NK-92 treated with Interleukin-12 subunit alpha and Interleukin-12 subunit beta, amount 100 ng/mL, for 24 hours (cell line): ENCODE data around the gene ZBTB47.

Source experiments
- DNase-seq: peaks from one replicate; lab custom pipeline; 2025; lab: John Stamatoyannopoulos, UW

Gene ZBTB47

DNA sequence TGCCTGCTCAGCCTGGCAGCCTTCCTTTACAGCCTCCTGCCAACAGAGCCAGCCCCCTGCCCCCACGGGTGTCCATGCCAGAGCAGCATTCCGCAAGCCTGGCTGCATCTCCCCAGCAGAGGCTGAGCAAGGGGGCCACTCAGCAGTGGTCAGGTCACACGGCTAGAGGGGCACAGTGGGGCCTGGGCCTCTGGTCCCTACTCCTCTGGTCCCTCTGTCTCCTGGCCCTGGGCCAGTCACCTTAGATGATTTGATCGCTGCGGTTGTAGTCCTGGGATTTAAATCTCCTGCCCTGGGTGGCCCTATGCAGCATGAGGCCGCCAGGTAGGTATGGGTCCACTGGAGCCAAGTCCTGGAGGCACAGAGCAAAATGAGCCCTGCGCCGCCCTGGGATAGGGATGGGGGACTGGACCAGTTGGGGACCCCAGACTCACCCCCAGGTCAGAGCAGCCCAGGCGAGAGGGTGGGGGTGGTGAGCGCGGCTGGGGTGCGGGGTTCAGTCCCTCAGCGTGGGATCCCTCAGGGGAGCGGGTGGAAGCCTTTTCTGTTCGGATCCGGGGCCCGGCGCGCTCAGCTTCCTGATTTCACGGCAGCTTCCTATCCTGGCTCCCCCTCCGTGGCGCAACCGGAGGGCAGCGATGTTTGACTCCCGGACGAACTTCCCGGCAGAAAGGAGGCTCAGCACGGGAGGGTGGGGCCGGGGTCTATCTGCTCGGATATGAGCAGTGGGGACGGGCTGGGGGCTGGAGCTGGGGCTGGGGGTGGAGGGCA is at the start of gene ZBTB47:
Gene ZBTB47, plus strand, starts transcription at position 138 of the 771 bp plus-strand sequence. CDS start 4,659 bp downstream, outside the sequence.
- DNase-seq, result no peak

DNA sequence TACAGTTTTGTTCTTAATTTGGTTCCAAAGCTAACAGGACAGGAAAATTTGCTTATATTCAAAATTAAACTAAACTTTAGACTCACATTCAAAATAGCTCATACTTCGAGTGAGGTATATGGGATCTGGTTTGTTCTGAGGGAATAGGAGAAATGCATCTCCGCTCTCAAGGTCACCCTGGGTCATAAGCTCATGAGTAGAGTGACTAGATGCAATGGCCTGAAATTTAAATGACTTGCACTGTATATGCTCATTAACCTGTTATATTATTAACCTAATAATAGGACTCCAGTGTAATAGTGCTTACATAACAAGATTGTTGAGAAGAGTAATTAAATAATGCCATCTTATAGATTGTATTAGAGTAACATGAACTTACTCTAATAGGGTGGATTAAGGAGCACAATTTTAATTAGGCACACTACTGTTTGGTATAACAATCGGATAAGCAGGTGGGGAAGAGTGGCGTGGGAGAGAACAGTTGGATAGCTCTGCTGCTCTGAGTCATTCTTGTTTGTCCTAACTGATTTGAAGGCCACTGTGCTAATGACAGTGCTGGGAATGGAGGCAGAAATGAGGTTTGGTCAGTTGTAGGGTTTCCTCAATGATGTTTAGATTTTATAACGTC is 47.8 kb upstream of the ZBTB47 start:
- DNase-seq, result no peak

DNA sequence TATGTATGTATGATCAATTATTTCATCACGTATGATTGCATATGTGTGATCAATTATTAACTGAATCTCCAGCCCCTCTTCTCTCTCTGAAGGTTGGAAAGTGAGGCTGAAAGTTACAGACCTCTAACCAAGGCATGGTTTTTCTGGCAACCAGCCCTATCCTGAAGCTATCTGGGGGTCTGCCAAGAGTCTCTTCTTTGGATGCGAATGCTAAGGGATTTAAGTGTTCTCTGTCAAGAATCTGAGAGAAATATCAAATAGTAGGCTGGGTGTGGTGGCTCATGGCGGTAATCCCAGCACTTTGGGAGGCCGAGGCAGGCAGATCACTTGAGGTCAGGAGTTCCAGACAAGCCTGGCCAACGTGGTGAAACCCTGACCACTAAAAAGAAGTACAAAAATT is 44.9 kb upstream of the ZBTB47 start:
- DNase-seq, result no peak

DNA sequence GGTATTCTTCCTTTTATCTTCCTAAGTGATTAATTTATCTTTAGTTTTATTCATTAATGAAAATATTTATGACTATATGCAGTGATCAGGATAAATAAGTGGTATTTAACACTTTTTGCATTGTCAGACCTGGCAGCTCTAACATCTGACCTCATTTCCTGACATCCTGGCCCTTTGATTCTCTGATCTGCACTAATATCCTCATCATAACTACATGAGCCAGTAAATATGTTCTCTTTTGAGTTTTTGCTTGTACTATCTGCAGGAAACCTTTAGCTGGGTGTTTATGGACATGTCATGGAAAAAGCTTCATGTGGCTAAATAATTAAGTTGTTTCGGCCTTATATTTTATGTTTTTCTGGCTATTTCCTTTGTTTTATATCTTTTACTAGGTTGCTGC is 42.5 kb upstream of the ZBTB47 start:
- no peak for DNase-seq

DNA sequence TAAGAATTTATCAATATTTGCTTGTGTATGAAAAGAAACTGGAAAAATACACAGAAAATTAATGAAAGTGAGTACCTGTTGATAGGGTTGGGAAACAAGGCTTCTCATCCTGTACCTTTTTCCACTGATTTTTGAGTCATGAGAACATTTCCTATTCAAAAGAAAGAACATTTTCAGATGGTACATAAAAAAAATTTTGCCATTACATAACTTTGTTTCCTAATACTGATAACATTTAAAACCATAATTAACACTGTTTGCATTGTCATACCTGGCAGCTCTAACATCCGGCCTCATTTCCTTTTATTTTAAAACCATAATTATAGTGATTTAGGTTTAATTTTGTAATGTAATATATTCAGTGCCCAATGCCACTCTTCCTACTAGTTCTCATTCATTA is 41.3 kb upstream of the ZBTB47 start:
- no peak for DNase-seq

DNA sequence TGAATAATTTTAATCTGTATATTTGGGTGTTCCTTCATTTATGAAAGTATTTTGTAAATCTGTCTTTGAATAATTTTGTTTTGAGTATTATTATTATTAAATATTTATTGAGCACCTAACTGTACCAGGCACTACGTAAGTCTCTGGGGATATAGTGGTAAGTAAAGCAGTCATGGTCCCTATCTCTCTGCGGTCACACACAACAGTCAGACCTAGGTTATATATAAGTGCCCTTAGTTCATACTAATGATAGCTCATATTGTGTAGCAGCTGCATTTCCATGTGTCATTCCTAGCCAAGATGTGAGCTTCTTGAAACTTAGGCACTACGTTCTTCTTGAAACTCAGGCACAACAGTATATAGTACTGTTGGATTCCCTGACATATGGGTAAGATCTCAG is 40.6 kb upstream of the ZBTB47 start:
- DNase-seq, result no peak

DNA sequence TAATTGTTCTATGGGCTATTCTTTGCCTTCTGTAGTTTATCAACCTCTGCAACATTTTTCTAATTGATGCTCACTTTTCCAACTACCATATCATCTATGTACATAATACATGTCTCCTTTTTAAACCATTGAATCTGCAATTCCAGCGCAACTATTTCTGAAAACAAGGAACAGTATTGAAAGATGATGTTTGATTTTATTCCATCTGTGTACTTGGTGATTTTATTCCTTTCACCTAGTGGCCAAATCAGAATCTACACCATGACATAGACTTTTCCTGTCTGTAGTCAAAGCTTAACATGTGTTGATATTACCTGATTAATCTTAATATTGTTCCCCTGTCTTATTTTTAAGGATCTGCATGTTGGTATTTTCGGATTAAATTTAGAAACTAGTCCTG is 40.0 kb upstream of the ZBTB47 start:
- DNase-seq, result no peak

DNA sequence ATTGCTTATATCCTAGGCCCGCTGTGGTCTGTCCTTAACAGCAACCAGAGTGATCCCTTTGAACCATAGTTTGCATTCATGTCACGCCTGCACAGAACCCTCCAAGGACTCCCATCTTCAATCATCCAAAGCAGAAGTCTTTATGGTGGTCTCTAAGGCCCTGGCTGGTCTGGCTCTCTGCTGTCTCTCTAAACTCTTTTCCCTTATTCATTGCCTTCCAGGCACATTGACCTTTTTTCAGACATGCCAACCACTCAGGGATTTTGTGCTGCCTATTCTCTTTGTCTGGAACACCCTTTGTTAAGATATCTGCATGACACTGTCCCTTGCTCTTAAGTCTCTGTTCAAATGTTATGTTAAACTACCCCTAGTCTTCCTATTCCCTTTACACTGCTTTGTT is 21.9 kb upstream of the ZBTB47 start:
- DNase-seq, result no peak

DNA sequence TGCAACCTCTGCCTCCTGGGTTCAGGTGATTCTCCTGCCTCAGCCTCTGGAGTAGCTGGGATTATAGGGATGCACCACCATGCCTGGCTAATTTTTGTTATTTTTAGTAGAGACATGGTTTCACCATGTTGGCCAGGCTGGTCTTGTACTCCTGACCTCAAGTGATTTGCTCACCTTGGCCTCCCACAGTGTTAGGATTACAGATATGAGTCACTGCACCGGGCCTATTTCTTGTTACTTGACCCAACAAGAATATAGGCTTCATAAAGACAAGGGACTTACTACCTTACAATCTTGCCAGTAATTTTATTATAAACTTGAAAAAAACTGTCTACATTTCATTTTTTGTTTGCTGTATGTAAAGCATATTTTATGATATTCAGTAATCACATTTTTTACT is 21.4 kb upstream of the ZBTB47 start:
- DNase-seq, result no peak

DNA sequence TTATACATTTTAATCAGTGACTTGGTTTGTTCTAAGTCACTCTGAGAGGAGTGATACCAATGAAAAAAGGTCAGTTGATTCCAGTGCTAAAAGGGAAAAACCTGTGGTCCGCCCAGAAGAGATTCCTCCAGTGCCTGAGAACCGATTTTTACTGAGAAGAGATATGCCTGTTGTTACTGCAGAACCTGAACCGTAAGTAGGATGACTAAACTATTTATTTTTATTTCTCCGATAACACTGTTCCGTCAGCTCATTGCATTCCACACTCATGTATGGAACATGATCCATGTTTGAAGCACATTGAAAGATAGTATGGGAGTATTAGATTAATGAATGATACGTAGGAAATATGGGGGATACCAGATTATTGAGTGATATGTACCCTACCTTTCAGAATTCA is 20.0 kb upstream of the ZBTB47 start:
- no peak for DNase-seq

DNA sequence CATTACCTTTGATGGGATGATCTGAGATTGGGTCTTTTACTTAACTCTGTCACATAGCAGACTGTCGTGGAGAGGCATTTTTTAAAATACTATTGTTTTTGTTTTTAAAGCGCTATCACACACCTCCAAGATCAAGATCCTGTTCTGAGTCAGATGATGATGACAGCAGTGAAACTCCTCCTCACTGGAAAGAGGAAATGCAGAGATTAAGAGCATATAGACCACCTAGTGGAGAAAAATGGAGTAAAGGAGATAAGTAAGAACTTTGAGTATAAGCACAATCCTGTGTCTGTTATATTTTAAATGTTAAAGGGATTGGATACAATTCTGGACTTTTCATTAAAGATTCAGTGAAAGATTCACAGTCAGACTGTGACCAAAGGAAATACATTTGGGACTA is 18.4 kb upstream of the ZBTB47 start:
- no peak for DNase-seq

DNA sequence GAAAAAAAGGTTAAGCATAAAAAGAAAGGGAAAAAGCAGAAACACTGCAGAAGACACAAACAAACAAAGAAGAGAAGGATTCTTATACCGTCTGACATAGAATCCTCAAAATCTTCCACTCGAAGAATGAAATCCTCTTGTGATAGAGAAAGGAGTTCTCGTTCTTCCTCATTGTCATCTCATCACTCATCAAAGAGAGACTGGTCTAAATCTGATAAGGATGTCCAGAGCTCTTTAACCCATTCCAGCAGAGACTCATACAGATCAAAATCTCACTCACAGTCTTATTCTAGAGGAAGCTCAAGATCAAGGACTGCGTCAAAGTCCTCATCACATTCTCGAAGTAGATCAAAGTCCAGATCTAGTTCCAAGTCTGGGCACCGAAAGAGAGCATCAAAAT is 16.5 kb upstream of the ZBTB47 start:
- DNase-seq, result no peak

DNA sequence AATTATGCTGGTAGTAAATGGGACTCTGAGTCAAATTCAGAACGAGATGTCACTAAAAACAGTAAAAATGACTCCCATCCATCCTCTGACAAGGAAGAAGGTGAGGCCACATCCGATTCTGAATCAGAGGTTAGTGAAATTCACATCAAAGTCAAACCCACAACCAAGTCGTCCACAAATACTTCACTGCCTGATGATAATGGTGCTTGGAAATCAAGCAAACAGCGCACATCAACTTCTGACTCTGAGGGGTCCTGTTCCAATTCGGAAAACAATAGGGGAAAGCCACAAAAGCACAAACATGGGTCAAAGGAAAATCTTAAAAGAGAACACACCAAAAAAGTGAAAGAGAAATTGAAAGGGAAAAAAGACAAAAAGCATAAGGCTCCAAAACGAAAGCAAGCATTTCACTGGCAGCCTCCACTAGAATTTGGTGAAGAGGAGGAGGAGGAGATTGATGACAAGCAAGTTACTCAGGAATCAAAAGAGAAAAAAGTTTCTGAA is 15.1 kb upstream of the ZBTB47 start:
- DNase-seq, result no peak

DNA sequence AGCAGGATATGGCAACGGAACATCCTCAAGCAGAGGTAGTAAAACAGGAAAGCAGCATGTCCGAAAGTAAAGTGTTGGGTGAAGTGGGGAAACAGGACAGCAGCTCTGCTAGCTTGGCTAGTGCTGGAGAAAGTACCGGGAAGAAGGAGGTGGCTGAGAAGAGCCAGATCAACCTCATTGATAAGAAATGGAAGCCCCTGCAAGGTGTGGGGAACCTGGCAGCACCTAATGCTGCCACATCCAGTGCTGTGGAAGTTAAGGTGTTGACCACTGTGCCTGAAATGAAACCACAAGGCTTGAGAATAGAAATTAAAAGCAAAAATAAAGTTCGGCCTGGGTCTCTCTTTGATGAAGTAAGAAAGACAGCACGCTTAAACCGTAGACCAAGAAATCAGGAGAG is 14.3 kb upstream of the ZBTB47 start:
- no peak for DNase-seq

DNA sequence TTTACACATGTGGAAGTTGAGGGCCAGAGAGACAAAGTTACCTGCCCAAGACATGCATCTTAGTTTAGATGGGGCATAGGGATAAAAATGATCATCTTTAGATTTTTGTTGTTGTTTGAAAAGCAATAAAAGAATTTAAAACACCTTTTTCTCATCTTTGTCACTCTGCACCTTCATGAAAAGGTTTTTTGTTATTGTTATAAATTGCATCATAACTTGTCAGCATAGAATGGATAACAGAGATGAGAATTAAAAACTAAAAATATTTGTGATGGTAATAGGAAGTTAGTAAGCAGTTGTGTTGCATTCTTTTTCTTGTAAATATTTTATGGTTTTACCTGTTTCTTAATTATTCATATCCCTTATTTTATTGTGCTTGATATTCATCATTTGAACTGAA is 13.4 kb upstream of the ZBTB47 start:
- DNase-seq, result no peak

DNA sequence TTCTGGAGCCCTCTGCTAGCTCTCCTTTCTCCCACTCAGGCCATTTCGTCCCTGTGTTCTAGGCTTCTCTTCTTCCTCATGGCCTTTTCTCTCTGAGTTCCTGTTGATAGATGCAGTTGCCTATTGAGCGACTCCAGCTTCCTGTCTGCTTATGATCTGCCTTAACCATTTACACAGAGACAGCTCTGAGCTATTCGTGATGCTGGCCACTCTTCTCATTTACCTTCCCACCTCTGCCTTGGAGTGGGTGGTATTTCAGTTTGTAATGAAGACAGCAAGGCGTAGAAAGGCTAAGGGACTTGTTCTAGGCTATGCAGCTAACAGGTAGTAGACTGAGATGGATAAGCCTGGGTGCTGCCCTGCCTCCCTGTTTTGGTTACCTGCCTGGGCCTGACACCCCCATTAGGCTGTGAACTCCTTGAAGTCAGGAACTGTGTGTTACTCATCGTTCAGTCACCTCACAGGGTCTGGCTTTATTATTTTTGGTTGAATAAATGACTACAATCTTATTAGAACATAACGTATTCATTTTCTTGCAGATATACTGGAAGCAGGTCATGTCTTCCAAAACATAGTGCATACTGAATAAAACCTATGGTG is 12.6 kb upstream of the ZBTB47 start:
- DNase-seq, result no peak

DNA sequence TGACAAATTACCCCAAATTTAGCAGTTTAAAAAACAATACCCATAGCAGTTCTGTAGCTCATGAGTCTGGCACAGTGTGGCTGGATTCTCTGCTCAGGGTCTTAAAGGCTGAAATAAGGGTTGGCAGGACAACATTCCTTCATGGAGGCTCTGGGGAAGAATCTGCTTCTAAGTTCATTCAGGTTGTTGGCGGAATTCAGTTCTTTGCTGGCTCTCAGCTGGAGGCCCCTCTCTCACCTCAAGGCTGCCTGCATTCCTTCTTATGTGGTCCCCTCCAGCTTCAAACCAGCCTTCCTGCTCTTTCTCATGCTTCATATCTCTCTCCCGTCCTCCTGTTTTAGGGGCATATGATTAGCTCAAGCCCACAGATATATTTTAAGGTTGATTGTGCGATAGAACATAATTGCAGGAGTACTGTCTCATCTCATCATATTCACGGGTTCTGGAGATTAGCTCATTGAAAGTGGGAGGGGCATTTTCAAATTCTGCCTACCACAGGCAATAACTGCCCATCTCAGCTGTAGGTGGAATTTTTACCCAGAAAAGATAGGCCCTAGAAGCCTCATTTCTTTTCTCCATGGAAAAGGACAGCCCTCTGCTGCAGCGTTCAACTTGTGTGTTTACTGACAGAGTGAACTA is 5.6 kb upstream of the ZBTB47 start:
- no peak for DNase-seq

DNA sequence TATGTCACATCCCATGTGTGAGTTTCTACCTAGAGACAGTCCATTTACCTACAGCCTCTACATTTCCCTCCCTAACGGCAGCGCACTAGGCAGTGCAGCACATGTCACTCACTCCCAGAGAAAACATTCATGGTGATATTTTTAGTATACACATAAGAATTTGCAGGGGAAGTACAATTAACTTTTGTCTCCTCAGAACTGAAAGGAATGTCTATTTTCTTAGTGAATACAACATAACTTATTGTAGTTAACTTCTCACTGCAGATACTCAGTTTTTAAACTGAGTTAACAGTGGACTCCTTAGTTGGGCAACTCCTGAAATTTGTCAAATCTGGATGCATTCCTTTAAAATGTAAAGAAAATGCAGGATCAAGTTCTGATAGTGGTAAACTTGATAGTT is 4.5 kb upstream of the ZBTB47 start:
- DNase-seq, result no peak

DNA sequence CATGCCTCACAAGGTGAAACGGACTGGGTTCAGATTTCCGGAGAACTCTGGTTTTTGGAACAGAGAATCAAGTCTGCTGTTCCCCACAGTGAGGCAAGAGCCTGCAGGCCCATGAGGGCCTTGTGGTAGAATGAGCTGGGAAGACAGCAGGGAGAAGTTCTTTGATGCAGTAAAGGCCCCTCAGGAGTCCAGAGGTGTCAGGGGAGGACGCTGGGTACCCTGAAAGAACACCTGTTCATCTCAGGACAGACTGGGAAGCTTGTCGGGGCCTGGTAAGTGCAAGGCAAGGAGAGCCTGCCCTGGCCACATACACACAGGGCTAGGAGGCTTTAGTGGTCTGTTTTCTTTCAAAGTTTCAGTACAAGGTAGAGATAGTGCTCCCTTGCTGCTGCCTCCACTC is 3.7 kb upstream of the ZBTB47 start:
- DNase-seq, result no peak

DNA sequence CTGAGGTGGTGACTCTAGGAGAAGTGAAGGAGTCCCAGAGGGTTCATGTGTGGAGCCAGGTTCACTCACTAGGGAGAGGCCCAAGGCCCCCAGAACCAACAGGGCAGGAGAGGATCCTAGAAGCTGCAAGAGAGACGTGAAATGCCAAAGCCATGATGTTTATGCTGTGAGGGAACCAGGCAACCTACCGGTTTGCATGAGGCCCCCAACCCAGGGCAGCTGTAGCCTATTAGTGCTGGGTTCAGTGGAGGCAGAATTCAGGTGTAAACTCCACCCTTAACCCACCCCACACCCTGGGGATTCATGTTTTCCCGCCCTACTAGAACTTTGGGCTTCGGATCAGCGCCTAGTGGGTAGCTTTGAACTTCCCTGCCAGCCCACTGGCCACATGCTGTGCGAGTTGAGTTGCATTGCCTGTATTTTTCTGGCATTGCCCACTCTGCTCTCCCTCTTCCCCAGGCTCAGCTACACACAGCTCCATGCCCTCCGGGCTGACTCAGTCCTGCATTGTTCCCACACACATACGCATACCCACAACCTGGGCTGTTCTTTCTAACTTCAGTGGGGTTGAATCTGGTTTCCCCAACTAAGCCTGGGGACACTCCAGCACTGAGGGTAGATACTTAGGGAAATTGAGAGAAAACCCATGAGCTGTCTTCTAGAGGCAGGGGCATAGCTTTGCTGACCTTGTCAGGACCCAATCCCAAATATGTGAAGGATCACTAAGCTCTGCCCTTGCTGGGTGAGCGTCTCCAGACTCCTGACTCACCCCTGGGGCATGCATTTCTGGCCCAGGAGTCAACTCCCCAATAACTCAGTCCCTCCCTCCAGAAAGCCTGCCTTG is 2.0 kb upstream of the ZBTB47 start:
- no peak for DNase-seq

DNA sequence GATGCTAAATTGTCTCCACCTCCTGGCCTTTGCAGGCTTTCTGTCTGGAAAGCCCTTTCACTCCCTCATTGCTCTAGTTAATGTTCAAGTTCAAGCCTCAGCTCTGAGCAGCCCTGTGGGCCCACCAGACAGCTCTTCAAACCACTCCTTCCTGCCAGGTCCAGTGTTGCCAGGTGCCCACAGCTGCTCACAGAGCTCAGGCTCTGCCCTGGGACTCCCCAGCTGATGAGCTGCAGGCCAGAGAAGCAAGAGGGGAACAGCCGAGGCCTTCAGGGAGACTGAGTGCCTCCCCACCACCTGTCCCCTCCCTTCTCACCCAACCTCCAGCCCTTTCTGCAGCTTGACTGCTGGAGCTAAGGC is 1.3 kb upstream of the ZBTB47 start:
- no peak for DNase-seq
